ENCODE measurements around the gene WWTR1.

WWTR1 gene

GRCh38 chr3:149566292-149566975 is 91.4 kb downstream of the WWTR1 start:
- DNase-seq = no peak

GRCh38 chr3:149564079-149564478 is 93.7 kb downstream of the WWTR1 start:
- DNase-seq = no peak

- DNase-seq = no peak
Measured at GRCh38 chr3:149563114-149563513, 94.7 kb downstream of the WWTR1 start.

GRCh38 chr3:149560617-149561016 is 97.2 kb downstream of the WWTR1 start:
- DNase-seq = no peak

GRCh38 chr3:149560001-149560400 is 97.8 kb downstream of the WWTR1 start:
- DNase-seq = no peak

GRCh38 chr3:149559525-149559924 is 98.3 kb downstream of the WWTR1 start:
- no peak for DNase-seq

GRCh38 chr3:149555927-149556326 is 101.9 kb downstream of the WWTR1 start:
- DNase-seq = no peak

- no peak for DNase-seq
Measured at GRCh38 chr3:149554826-149555225, 103.0 kb downstream of the WWTR1 start.

GRCh38 chr3:149553781-149554451 is 103.9 kb downstream of the WWTR1 start:
- no peak for DNase-seq

GRCh38 chr3:149552700-149553099 is 105.1 kb downstream of the WWTR1 start:
- no peak for DNase-seq

GRCh38 chr3:149551500-149551899 is 106.3 kb downstream of the WWTR1 start:
- DNase-seq = no peak

- DNase-seq = no peak
Measured at GRCh38 chr3:149548669-149549065, 109.2 kb downstream of the WWTR1 start.

- DNase-seq = no peak
Measured at GRCh38 chr3:149547954-149548668, 109.7 kb downstream of the WWTR1 start.

- no peak for DNase-seq
Measured at GRCh38 chr3:149547413-149547812, 110.4 kb downstream of the WWTR1 start.

- DNase-seq = no peak
Measured at GRCh38 chr3:149545049-149545448, 112.8 kb downstream of the WWTR1 start.

- no peak for DNase-seq
Measured at GRCh38 chr3:149542375-149543312, 115.2 kb downstream of the WWTR1 start.

- no peak for DNase-seq
Measured at GRCh38 chr3:149541091-149541491, 116.7 kb downstream of the WWTR1 start.

- DNase-seq = no peak
Measured at GRCh38 chr3:149538371-149538770, 119.5 kb downstream of the WWTR1 start.

- DNase-seq = no peak
Measured at GRCh38 chr3:149536429-149536828, 121.4 kb downstream of the WWTR1 start.

- no peak for DNase-seq
Measured at GRCh38 chr3:149535333-149535685, 122.5 kb downstream of the WWTR1 start.

GRCh38 chr3:149534671-149535332 is 123.0 kb downstream of the WWTR1 start:
- DNase-seq = no peak

GRCh38 chr3:149534082-149534481 is 123.7 kb downstream of the WWTR1 start:
- no peak for DNase-seq

Data from right kidney (tissue), 1 donor.